Inflammatory macrophage treated with lipopolysaccharide for 1 hour (primary cell): ENCODE results near the gene LDB2.

ENCODE experiments used
- DNase-seq, 2 donors: peaks; one replicate each; pipeline ENCODE4 v3.0.0-alpha.2; 2020 to 2022

Gene LDB2

DNA sequence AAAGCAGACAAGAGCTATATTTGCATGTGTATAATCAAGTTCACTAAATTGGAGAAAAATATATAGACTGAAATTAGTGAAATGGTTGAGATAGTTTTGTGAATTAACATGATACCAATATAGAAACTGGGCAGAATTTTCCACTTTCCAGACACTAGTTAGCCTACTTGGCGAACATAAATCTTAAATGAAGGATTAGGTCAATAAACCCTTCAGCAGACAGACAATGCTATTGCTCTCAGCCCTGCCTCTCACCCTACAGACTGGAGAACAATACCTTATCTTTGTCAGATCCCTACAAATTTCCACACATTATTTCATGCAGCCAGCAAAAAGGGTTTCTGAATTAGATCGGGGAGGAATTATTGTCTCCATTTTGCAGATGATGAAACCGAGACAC is 435.8 kb downstream of the LDB2 start:
- DNase-seq, result no peak

- DNase-seq, result no peak
Observed at GRCh38 chr4:16461362-16461761, 437.1 kb downstream of the LDB2 start.

- DNase-seq, result no peak
Observed at GRCh38 chr4:16457944-16458343, 440.5 kb downstream of the LDB2 start.
